TTC549 (cell line): ENCODE results near the gene GPER1.
"Not testable (repeated sequence)": the region's sequence is repeated elsewhere in the genome, so short reads cannot be mapped to it uniquely, and the experiment has no call there.

Source experiments
- FAIRE-seq: peaks from 2 replicates; lab custom pipeline; 2012; peaks lifted over from hg19 to GRCh38; lab: Jason Lieb, UNC

Gene GPER1

DNA sequence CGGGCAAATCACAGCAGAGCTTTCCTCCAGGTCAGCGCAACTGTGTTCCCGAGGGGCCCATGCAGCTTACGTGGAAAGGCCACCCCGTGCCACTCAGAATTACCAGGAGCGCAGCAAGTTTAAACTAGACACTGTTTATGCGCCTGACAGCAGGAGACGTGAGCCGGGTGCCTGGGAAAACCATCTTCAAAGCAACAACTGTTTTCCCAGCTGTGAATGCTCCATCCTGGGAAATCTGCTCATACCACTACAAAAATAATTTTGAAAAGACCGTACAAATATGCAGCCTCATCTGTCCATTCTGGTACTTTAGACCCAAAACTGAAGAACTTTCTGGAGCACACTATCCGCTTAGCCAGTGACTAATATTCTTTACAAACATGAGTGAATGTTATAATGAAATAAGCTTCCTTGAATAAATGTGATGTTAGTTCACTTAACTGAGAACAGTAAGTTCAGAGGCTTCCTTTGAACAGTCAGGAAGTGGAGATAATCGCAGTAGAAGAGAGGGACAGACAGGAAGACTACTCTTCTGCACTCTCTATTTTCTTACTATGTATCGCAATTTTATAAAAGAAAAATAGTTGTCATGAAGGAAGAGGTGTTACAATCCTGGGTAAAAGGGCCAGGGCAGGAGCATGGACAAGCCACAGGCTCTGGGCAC, 16.7 kb downstream of the GPER1 start:
- no peak for FAIRE-seq

DNA sequence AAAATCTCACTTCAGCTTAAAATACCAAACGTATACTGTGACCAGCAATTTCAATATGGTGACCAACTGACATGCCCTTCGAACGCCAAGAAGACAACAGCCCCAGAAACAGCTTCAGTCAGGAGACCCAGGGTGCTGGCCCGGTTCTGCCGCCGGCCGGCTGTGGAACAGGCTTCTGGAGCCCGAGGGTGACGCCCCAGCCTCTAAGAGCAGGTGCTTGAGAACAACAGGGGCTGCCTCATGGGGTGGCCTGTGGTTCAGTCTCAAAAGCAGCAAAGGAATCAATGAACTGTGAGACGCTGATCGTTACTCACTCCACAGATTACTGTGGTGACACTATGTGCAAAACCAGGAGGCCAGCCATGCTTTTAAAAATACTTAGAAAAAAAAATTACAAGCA, 17.3 kb downstream of the GPER1 start:
- FAIRE-seq = no peak

DNA sequence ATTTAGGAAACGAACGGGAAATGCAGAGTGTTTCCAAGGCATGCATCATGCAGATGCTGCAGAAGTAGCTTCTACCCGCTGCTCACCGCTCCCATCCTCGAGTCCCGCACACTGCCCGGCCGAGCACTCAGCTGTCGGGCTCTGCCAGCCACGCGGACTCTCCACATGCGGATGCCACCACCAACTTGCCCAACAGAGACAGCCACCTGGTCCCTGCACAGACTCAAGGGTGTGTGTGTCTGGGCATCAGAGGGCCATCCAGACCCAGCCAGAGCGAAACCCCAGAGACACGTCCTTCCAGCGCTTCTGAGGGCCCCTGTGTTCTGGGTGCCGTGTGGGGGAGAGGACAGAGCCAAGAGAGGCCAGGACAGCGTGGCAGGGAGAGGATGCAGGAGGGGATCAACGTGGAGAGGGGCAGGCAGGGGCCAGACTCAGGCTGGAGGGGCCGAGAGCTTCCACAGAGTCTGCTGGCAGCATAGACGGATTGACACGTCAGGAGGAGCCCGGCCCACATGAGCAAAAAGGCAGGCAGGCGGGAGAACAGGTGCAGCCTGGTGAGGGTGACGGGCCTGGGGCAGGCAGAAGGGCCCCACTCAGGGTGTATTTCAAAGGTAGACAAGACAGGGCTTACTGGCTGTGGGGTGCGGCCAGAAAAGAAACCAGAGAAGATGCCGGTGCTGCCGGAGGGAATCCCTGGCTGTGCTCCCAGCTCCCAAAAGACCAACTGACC, 18.3 kb downstream of the GPER1 start:
- FAIRE-seq = no peak

GRCh38 chr7:1106793-1107421, 19.0 kb downstream of the GPER1 start:
- FAIRE-seq = no peak

DNA sequence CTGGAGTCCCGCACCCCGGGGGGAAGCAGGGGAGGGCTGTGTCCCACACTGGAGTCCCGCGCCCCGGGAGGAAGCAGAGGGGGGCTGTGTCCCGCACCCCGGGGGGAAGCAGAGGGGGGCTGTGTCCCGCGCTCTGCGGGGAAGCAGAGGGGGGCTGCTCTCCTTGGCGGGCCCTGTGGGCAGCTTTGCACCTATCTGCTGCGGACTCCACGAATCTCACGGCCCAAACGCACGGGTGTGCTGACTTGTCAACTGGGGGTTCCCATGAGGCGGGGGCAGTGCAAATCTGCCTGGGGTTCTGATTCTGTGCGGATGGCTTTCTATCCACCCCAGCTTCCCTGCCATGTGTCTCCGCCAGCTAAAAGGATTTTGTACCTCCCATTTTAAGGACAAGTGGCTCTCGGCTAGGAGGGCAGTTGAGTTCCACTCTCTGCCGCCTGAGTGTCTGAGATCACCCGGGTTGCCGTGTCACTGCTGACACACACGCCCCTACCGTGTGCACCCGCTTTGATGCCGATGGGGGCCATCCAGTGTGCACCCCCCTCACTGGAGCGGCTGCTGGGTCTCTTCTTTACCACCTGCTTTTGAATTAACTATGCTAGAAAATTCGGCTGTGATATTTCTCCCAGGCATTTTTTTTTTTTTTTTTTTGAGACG, 20.5 kb downstream of the GPER1 start:
- FAIRE-seq = no peak

- FAIRE-seq = no peak
Observed at GRCh38 chr7:1109581-1110310, 21.8 kb downstream of the GPER1 start.

DNA sequence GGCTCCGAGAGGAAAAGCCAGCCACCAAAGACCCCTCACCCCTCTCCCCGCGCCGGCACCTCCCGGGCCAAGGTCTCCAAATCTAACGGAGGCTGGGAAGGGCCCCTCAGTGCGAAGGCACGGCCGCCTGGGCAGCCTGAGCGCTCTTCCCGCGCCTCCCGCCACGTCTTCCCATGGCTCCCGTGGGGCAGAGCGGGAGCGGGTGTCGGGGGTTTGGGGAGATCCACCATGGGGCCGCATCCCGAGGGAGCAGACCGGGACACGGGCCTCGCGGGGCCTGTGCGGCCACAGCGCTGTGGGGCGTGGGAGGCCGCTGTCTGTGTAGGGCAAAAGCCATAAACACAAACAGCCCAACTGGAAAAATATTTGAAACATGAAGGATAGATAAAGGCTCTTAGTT, 22.4 kb downstream of the GPER1 start:
- no peak for FAIRE-seq

GRCh38 chr7:1111156-1111555, 23.2 kb downstream of the GPER1 start:
- no peak for FAIRE-seq

DNA sequence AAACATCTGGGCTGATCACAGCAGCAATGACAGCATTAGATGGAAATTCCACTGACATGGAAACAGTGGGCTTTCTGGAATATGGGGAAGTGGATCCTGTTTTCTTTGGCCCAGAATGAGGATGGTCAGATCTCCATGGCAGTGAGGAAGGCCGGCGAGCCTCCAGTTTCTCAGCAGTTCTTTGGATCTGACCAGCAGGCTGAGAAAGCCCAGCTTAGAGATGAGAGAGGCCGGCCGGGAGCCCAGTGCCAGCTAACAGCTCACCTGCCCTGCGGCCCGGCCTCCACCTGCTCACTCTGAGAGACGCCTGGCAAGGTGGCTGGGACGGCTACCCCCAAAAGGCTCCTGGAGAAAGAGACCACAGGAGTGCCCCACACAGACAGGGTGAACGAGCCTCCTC, 24.2 kb downstream of the GPER1 start:
- no peak for FAIRE-seq

DNA sequence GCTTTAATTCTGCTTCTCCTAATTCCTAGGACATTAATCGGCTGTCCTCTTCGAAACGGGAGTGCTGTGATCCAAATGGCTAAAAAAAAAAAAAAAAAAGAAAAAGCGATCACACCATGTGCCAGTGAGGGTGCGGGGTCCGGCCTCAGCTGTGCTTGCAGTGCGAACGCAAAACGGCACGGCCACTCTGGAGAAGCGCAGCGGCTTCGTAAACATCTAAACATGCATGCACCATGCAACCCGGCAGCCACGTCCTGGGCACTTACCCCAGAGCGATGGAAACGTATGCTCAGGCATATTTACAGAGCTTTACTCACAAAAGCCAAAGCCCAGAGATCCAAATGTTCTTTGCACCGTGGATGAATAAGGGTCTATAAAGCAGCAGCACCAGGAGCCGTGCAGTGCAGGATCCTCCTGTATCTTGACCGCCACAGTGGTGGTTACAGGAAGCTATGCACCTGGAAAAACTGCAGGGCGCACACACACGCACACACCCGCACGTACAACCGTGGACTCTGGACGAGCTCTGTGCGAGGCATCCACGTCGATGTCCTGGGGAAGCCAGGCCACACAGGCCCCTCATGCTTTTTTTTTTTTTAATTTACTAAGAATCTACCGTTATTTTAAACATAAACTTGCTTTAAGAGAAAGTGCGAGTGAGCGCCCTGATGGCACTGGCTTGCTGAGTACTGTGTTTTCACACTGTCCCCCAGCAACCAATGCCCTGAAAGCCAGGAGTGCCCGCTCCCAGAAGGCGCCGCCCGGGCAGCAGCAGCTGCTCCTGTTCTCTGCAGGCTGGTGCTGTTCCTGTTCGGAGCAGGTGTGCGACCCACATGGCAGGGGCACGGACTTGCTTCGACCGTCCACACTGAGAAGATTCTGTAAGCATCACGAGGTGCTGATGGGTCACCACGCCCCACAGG, 25.0 kb downstream of the GPER1 start:
- no peak for FAIRE-seq

GRCh38 chr7:1113548-1113885, 25.6 kb downstream of the GPER1 start:
- FAIRE-seq = no peak

- no peak for FAIRE-seq
Observed at GRCh38 chr7:1114088-1114487, 26.2 kb downstream of the GPER1 start.

DNA sequence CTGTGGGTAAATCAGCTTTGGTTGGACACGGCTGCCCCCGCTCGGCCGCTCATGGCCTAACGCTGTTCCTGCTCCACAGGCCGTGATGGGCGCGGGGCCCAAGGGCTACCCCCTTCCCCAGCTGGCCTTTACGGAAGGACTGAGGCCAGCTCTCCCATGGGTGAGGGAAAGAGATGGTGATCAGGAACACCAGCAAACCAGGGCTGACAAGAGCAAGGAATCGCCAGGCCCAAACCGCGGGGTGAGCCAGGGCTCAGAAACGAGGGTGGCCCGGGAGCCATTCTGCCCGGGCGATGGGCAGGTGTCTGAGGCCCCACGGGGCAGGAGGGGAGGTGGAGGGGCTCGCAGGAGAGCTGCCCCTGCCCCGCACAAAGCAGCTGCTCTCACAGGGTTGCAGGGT, 26.6 kb downstream of the GPER1 start:
- FAIRE-seq = no peak

- not testable (repeated sequence) for FAIRE-seq
Observed at GRCh38 chr7:1115171-1116045, 27.5 kb downstream of the GPER1 start.

- FAIRE-seq = not testable (repeated sequence)
Observed at GRCh38 chr7:1116383-1117008, 28.6 kb downstream of the GPER1 start.

- FAIRE-seq = no peak
Observed at GRCh38 chr7:1117321-1117928, 29.5 kb downstream of the GPER1 start.

- no peak for FAIRE-seq
Observed at GRCh38 chr7:1119201-1119600, 31.3 kb downstream of the GPER1 start.

GRCh38 chr7:1120791-1121190, 32.9 kb downstream of the GPER1 start:
- FAIRE-seq = no peak

- no peak for FAIRE-seq
Observed at GRCh38 chr7:1121476-1121875, 33.6 kb downstream of the GPER1 start.
